ENCODE measurements around the gene DEPDC7. TPM values are rescaled to one million over a fixed set of nuclear protein-coding genes. Genes with fewer than 3 reads are reported as not detected.

Gene DEPDC7
- total RNA-seq, 1 experiment from 2014 or later: 1.2 TPM

- Histone ChIP-seq H3K4me3 (no peak overlapping the region), H3K4me2 (no peak overlapping the region), H3K4me1 (replicated peaks; ENCODE audit: insufficient read depth) (no peaks in the 10 kb centered on the region), H4K20me1 (ENCODE audit: insufficient read depth) (no peaks in the 10 kb centered on the region), H3K36me3 (ENCODE audit: low read depth) (peaks cover 45% of the 10 kb centered on the region), H3K27ac (no peak overlapping the region), H2AFZ (no peak overlapping the region), H3K27me3 (ENCODE audit: insufficient read depth, low read depth) (no peaks in the 10 kb centered on the region), H3F3A (ENCODE audit: insufficient read depth, low read depth) (no peaks in the 10 kb centered on the region), H3K9me2 (ENCODE audit: insufficient read depth) (no peaks in the 10 kb centered on the region), H3K79me2 (ENCODE audit: low read depth) (no peaks in the 10 kb centered on the region), H3K9me3 (ENCODE audit: insufficient read depth, low read depth) (no peaks in the 10 kb centered on the region)
- TF ChIP-seq EZH2 (IDR thresholded peaks at IDR 0.05; ENCODE audit: low read depth) (no peak), CTCF (conservative IDR thresholded peaks at IDR 0.05) (no peak)
- BruUV-seq (replicated peaks): no TSS peak
- no peak for DNase-seq
- ChIA-PET CTCF (no interaction called here), POLR2A (ENCODE audit: unreplicated experiment) (no interaction called here)
- intact Hi-C loops (cut with micrococcal nuclease; ENCODE audit: unreplicated experiment): no loop called here
These were observed 42.9 kb upstream of the DEPDC7 start for GRCh38 chr11:32972781-32973180.

DNA sequence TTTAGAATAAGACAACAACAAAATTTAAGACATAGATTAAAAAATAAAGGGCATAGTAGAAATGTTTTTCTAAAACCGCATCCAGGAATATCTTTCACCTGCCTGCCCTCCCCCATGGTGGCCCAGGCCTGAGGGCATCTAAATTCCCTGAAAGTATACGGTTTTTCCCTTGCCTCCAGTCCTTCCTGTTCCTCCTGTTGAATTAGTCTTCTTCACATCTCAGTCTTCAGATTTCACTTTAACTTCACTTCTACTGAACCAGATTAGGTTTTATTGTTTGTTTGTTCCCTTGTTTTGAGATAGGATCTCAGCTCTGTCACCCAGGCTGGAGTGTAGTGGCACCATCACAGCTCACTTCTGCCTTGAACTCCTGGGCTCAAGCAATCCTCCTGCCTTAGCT lies 33.1 kb upstream of the DEPDC7 start:
- BruUV-seq (replicated peaks): TSS peak; percentile 13
- Histone ChIP-seq H3K9me3 (ENCODE audit: insufficient read depth, low read depth) (no peaks in the 10 kb centered on the region), H3K79me2 (ENCODE audit: low read depth) (no peaks in the 10 kb centered on the region), H2AFZ (no peak overlapping the region), H3K4me1 (replicated peaks; ENCODE audit: insufficient read depth) (no peaks in the 10 kb centered on the region; the same call in 1 of the 2 replicates), H3K27me3 (ENCODE audit: insufficient read depth, low read depth) (no peaks in the 10 kb centered on the region), H3F3A (ENCODE audit: insufficient read depth, low read depth) (peaks cover 3% of the 10 kb centered on the region; the same call in 1 of the 2 replicates), H3K36me3 (ENCODE audit: low read depth) (peaks cover 6% of the 10 kb centered on the region), H4K20me1 (ENCODE audit: insufficient read depth) (no peaks in the 10 kb centered on the region), H3K4me3 (no peak overlapping the region), H3K9me2 (ENCODE audit: insufficient read depth) (no peaks in the 10 kb centered on the region), H3K27ac (no peak overlapping the region), H3K4me2 (no peak overlapping the region)
- TF ChIP-seq CTCF (conservative IDR thresholded peaks at IDR 0.05): no peak
- no peak for TF ChIP-seq EZH2 (IDR thresholded peaks at IDR 0.05; ENCODE audit: low read depth)
- no peak for DNase-seq
- intact Hi-C loops (cut with micrococcal nuclease; ENCODE audit: unreplicated experiment): no loop called here
- POLR2A ChIA-PET (ENCODE audit: unreplicated experiment): no interaction called here
- CTCF ChIA-PET: no interaction called here

DNA sequence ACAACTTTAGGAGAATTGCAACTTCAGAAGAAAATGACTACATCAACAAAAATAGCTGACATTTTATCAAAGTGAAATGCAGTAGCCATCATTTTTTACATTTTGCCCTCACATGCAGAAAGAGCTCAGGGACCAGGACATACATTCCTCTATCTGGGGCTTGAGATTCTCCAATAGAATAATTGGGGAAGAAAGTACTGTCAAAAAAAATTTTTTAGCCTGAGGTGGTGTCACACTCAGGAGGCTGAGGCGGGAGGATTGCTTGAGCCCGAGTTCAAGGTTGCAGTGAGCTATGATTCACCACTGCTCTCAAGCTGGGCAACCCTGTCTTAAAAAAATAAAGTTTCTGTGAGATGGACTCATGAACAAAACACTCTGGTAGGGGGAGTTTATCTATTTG lies 32.2 kb upstream of the DEPDC7 start:
- DNase-seq: no peak
- Histone ChIP-seq H3K4me1 (replicated peaks; ENCODE audit: insufficient read depth) (no peaks in the 10 kb centered on the region; the same call in 1 of the 2 replicates), H3F3A (ENCODE audit: insufficient read depth, low read depth) (peaks cover 3% of the 10 kb centered on the region; the same call in 1 of the 2 replicates), H4K20me1 (ENCODE audit: insufficient read depth) (no peaks in the 10 kb centered on the region), H3K9me3 (ENCODE audit: insufficient read depth, low read depth) (no peaks in the 10 kb centered on the region), H3K79me2 (ENCODE audit: low read depth) (no peaks in the 10 kb centered on the region), H3K36me3 (ENCODE audit: low read depth) (no peaks in the 10 kb centered on the region), H3K27ac (no peak overlapping the region), H3K4me2 (no peak overlapping the region), H3K9me2 (ENCODE audit: insufficient read depth) (no peaks in the 10 kb centered on the region), H2AFZ (no peak overlapping the region), H3K4me3 (no peak overlapping the region), H3K27me3 (ENCODE audit: insufficient read depth, low read depth) (no peaks in the 10 kb centered on the region)
- ChIA-PET POLR2A (ENCODE audit: unreplicated experiment) (interaction anchor here (0.5 to 0.7 kb wide), 2 partner anchors 91 to 145 kb away, joined by 3 to 4 read pairs; partner anchors contain the start of gene QSER1), CTCF (no interaction called here)
- TF ChIP-seq CTCF (conservative IDR thresholded peaks at IDR 0.05): no peak
- no peak for TF ChIP-seq EZH2 (IDR thresholded peaks at IDR 0.05; ENCODE audit: low read depth)
- intact Hi-C loops (cut with micrococcal nuclease; ENCODE audit: unreplicated experiment): no loop called here
- no TSS peak for BruUV-seq (replicated peaks)

Data from PC-9 (cell line).